HG03575 (cell line): ENCODE results near the gene ANXA2.

Source experiments
- ATAC-seq: cut with Tn5 transposase; IDR thresholded peaks from one replicate; pipeline ENCODE4 v1.9.1; 2021; ENCODE audit not compliant: unreplicated experiment, insufficient number of reproducible peaks, low FRiP score; ENCODE audit errors: extremely low read depth

The ANXA2 gene

DNA sequence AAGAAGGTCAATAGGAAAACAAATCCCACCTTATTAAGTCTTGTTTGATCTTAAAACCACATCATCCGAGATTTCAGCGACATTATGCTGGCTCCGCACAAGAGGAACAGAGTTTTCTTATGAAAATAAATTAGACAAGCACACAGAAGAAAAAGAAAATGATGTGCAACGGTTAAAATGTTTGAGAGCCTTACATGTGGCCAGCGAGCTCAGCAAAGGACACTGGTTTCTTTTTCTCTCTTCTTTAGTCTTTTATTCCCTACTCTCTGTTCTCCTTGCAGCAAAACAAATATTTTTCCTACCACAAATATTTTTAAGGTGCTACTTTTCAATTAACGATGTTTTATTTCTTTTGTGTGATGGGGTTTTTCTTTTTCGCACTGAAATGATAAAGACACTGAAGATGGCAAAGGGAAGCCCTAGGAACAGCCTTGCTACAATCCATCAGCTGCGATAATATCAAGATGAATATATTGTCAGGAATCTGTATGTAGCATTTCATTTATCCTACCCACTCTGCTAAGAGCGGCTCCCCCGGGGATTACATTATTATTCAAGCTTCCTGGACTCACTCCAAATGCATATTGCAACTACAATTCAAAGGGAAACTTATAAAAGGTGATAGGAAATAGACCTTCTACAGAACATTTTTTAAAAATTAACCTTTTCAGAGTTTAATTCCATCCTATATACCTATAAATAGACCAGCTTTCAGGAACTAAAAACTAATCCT lies 72.9 kb downstream of the ANXA2 start:
- no peak for ATAC-seq

DNA sequence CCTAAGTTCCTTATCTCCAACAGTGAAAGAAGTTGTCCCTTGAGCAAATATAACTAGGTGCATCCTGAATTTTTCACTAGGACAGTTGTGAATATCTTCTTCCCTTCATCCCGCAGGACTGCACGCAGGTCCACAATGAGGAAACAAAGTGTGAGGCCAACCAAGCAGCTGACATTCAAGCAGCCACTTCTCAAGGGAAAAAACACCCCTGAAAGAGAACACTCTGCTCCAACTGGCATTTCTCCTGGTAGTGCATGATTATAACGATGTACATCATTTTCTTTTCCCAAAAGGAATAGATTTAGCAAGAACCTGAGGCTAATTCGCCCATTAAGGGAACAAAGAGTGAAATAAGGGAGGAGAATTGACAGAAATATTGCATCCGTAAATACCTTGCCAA lies 74.5 kb downstream of the ANXA2 start:
- ATAC-seq, result no peak

DNA sequence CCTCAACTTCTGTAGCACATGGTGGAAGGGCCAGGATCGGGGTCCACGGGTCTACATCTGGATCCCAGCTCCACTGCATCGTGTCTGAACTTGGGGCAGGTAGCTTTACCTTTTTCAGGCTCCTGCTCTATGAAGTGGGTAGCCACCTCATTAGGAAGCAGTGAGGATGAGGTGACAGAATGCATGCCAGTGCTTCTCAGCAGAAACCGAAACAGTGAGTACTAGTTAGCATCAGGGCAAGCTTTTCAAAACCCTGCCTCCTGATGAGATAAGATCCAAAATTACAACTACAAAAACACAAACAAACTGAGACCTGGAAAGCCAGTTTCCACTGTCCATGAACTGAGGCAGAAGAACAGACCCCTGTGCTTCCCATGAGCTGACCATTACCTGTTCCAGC lies 77.4 kb downstream of the ANXA2 start:
- ATAC-seq, result no peak

DNA sequence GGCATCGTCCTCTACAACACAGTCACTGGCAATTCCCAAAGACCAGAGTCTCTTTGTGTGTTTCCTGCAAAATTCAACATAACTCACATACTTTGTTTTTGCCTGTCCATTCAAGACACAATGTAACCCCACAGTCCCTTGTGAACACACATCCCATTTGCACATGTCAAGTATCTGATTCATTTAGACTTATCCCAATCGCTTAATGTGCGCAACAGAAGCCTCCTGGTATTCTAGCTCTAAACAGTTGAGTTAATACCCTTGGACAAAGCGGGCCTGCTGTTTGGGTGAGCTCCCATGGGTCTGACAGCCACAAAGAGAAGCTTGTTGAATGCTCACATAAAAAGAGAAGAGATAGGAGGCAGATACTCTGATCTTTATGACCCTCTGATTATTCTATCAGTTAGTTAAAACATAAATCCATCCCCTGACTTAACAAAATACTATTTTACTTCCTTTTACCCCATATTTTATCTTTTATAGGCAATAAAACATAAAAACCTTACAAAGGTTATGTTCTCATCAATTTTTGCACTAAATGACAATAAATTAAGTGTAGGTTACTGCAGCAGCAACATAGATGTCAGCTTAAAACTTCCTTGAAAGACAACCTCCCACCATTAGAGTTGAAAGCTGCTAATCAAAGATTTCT lies 79.4 kb downstream of the ANXA2 start:
- ATAC-seq, result no peak

DNA sequence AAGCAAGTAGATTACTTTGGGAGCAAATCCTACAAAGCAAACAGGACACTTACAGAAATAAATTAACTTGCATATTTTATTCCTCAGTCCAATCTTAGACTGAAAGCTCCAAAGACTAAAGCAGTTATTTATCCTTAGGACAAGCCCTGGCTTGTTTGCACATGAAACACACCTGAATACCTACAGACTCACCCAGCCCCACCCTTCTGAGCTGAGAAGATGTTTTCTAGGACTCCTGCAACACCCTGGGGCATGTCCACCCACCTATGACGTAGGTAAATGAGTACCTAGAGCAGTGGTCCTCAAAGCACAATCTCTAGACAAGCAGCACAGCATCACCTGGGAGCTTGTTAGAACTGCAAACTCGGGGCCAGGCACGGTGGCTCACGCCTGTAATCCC lies 80.8 kb downstream of the ANXA2 start:
- no peak for ATAC-seq

DNA sequence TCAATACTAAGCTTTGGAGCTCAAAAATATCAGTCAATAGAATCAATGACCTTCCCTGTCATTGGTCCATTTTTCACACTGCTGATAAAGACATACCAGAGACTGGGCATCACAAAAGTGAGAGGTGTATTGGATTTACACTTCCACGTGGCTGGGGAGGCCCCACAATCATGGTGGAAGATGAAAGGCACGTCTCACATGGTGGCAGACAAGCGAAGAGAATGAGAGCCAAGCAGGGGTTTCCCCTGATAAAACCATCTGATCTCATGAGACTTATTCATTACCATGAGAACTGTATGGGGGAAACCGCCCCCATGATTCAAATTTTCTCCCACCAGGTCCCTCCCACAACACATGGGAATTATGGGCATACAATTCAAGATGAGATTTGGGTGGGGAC lies 81.9 kb downstream of the ANXA2 start:
- no peak for ATAC-seq

DNA sequence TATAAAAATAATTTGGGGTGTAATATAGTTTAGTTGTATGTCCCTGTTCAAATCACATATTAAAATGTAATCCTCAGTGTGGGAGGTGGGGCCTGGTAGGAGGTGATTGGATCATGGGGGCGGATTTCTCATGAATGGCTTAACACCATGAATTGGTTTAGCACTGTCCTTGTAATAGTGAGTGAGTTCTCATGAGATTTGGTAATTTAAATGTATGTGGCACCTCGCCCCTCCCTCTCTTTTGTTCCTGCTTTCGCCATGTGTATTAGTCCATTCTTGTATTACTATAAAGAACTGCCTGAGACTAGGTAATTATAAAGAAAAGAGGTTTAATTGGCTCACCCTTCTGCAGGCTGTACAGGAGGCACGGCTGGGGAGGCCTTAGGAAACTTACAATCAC lies 83.9 kb downstream of the ANXA2 start:
- ATAC-seq, result no peak

DNA sequence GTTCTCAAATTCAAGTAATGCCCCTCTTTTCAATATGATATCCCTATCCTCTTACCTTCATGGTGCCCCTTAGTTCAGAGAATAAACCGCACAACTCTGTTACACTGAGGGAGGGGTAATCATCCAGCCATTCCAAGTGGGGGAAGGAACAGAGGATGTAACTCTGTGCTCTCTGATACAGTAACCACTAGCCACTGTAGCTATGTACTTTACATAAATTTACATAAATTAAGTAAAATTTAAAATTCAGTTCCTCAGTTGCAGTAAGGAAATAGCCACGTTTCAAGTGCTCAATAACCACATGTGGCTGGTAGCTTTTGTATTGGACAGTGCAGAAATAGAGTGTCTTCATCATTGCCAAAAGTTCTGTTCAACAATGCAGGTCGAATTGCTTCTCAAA lies 90.8 kb downstream of the ANXA2 start:
- no peak for ATAC-seq

DNA sequence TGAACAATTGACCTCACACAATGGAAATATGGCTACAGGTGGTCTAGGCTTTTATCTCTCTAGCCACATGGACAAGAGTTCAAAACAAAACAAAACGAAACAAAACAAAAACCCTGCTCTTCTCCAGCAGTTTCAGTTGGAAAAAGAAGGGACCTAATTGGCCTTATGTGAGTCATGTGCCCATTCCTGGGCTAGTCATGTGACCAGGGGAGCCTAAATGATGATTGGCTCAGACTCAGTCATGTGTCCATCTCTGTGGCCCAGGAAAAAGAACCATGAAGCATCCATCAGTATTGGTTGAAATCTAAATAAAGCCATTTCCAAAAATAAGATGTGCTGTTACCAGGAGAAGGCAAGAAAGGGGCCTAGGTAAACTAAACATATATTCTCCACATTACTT lies 96.8 kb downstream of the ANXA2 start:
- no peak for ATAC-seq

DNA sequence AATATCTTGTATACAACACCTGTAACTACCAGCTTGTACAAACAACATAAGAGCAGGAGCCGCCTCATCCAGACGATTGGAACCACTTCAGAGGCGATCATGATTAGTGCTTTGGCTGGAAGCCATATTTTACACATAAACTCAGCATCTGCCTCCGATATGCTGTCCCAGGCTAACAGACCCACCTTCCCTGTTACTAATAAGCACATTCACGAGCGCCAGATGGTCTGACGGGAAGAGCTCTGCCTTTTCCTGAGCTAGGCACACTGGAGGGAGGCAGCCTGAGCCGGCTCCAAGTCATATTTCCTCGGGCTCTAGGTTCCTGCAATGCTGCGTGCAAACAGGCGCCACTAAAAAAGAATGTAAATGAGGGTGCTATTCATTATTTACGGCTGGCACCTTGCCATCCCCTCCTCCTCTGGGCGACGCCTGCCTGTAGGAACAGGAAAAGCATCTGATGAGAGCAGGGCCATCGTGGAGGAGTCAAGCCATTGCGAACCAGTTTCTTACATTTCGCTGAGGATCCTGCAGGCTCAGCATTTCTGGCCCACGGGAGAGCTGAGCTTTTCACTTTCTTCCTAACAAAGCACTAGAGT lies 98.2 kb downstream of the ANXA2 start:
- no peak for ATAC-seq
